Osteocyte (in vitro differentiated cells): ENCODE measurements around the gene PEAR1. TPM values are rescaled to one million over a fixed set of nuclear protein-coding genes. Genes with fewer than 3 reads are reported as not detected.
A peak's percentile ranks its signal among the peaks of the same experiment; 100 is the strongest.

Experiments
- DNase-seq: peaks from one replicate; pipeline ENCODE4 v3.0.0; 2021; ENCODE audit warnings: mixed read lengths; ENCODE audit not compliant: unreplicated experiment; ENCODE audit errors: extremely low spot score
- H3K27ac Mint-ChIP-seq: one replicate; pipeline ENCODE4 v1.8.0; 2021; ENCODE audit warnings: mild to moderate bottlenecking, mixed read lengths; ENCODE audit not compliant: unreplicated experiment
- H3K27me3 Mint-ChIP-seq: one replicate; pipeline ENCODE4 v1.8.0; 2021; ENCODE audit warnings: mixed read lengths; ENCODE audit not compliant: unreplicated experiment
- H3K36me3 Mint-ChIP-seq: one replicate; pipeline ENCODE4 v1.8.0; 2021; ENCODE audit warnings: mixed read lengths; ENCODE audit not compliant: unreplicated experiment
- H3K4me1 Mint-ChIP-seq: one replicate; pipeline ENCODE4 v1.8.0; 2021; ENCODE audit warnings: mixed read lengths; ENCODE audit not compliant: unreplicated experiment
- H3K4me3 Mint-ChIP-seq: one replicate; pipeline ENCODE4 v1.8.0; 2021; ENCODE audit warnings: mild to moderate bottlenecking, moderate library complexity, mixed read lengths; ENCODE audit not compliant: unreplicated experiment
- H3K9me3 Mint-ChIP-seq: one replicate; pipeline ENCODE4 v1.8.0; 2021; ENCODE audit warnings: mixed read lengths; ENCODE audit not compliant: unreplicated experiment
- CTCF ChIP-seq: fragments of 200-600 bp; sonication (generic); IDR thresholded peaks from 2 replicates; pipeline ENCODE4 v1.5.0; 2021; ENCODE audit warnings: antibody characterized with exemption, mild to moderate bottlenecking, moderate library complexity
- long read RNA-seq: library from polyadenylated mRNA; unstranded; transcript quantifications from one replicate; pipeline ENCODE4 v2.0.0, GENCODE V29; 2021
- total RNA-seq: library from RNA; stranded (reverse); gene quantifications from 2 replicates; pipeline ENCODE4 v1.2.1, GENCODE V29; 2021

The PEAR1 gene
- 27.4 and 28.2 TPM in 2 replicates for total RNA-seq
- long read RNA-seq, partial matches to known transcripts: 4 of 4 reads
- long read RNA-seq, other reads (novel, unspliced or antisense): 0 of 4 reads

- no peak for DNase-seq
- no peak for TF ChIP-seq CTCF
- Mint-ChIP-seq H3K27me3 (peaks cover 5% of the 10 kb centered on the region), H3K4me3 (peak within 1 kb of the TSS; percentile 73), H3K9me3 (no peaks in the 10 kb centered on the region), H3K27ac (peak within 1 kb of the TSS; percentile 98), H3K4me1 (peaks cover 51% of the 10 kb centered on the region), H3K36me3 (no peaks in the 10 kb centered on the region)
Observed at GRCh38 chr1:156893048-156893953, at the start of gene PEAR1. TSS of gene PEAR1 (plus strand) at chr1:156893718. CDS start at chr1:156903927, 10,209 bp downstream.

GRCh38 chr1:156844102-156844501 lies 49.4 kb upstream of the PEAR1 start:
- Mint-ChIP-seq H3K4me1 (no peaks in the 10 kb centered on the region), H3K4me3 (no peak overlapping the region), H3K27me3 (peaks cover 73% of the 10 kb centered on the region), H3K27ac (no peak overlapping the region), H3K9me3 (no peaks in the 10 kb centered on the region), H3K36me3 (no peaks in the 10 kb centered on the region)
- no peak for TF ChIP-seq CTCF
- DNase-seq: no peak

- Mint-ChIP-seq H3K9me3 (no peaks in the 10 kb centered on the region), H3K27me3 (peaks cover 72% of the 10 kb centered on the region), H3K4me3 (no peak overlapping the region), H3K36me3 (no peaks in the 10 kb centered on the region), H3K4me1 (no peaks in the 10 kb centered on the region), H3K27ac (no peak overlapping the region)
- TF ChIP-seq CTCF: no peak
- no peak for DNase-seq
Observed at GRCh38 chr1:156844638-156845037, 48.9 kb upstream of the PEAR1 start.

- H3K27ac Mint-ChIP-seq: no peak overlapping the region
- no peak for DNase-seq
- no peak overlapping the region for H3K4me3 Mint-ChIP-seq
- peaks cover 68% of the 10 kb centered on the region for H3K27me3 Mint-ChIP-seq
- TF ChIP-seq CTCF: no peak
- no peaks in the 10 kb centered on the region for H3K4me1 Mint-ChIP-seq
- no peaks in the 10 kb centered on the region for H3K9me3 Mint-ChIP-seq
- no peaks in the 10 kb centered on the region for H3K36me3 Mint-ChIP-seq
Observed at GRCh38 chr1:156845055-156845952, 48.2 kb upstream of the PEAR1 start.
